Testis (tissue), 3 donors: ENCODE results near the gene CACNA1I. TPM values are rescaled to one million over a fixed set of nuclear protein-coding genes. Genes with fewer than 3 reads are reported as not detected.
A peak's percentile ranks its signal among the peaks of the same experiment; 100 is the strongest.

ENCODE experiments used
- DNase-seq: peaks from one replicate; pipeline ENCODE4 v3.0.0-alpha.2; 2019
- H3K27ac ChIP-seq, 2 donors: fragments of 200-600 bp; sonication (generic); one replicate each; pipeline ENCODE4 v1.5.1; 2019
- H3K27me3 ChIP-seq: fragments of 200-600 bp; sonication (generic); one replicate; pipeline ENCODE4 v1.5.1; 2019
- H3K36me3 ChIP-seq: fragments of 200-600 bp; sonication (generic); one replicate; pipeline ENCODE4 v1.5.1; 2017; ENCODE audit warnings: low read depth; ENCODE audit errors: missing control alignments
- H3K4me1 ChIP-seq: fragments of 200-600 bp; sonication (generic); one replicate; pipeline ENCODE4 v1.5.1; 2019
- H3K4me3 ChIP-seq, 2 donors: fragments of 200-600 bp; sonication (generic); one replicate each; pipeline ENCODE4 v1.5.1; 2017 to 2019
- H3K9me3 ChIP-seq: fragments of 200-600 bp; sonication (generic); one replicate; pipeline ENCODE4 v1.5.1; 2017
- POLR2A ChIP-seq: fragments of 450-650 bp; IDR thresholded peaks from one replicate; pipeline ENCODE4 v1.6.1; 2017; ENCODE audit warnings: antibody characterized with exemption, mild to moderate bottlenecking, moderate library complexity
- WGBS, 2 donors: methylation state at CpG; one replicate each; pipeline ENCODE4 v1.1.5; 2018; 5-methylcytosine and 5-hydroxymethylcytosine counted together
- intact Hi-C: fragments of 100-400 bp; cut with DNase I; formaldehyde crosslinking; loops from one replicate; pipeline ENCODE4 v1.15.1; 2023; ENCODE audit warnings: low total_unique reads
- polyA plus RNA-seq: library from polyadenylated mRNA; stranded (reverse); fragments of 350-450 nt; fragmentation: Illumina TruSeq; extraction: RNeasy Lipid Tissue Mini Kit (QIAGEN cat#74804); gene quantifications from one replicate; pipeline ENCODE4 v1.2.3, GENCODE V29; 2014; ENCODE audit warnings: low read depth, low replicate concordance; ENCODE audit not compliant: insufficient read depth
- total RNA-seq, 2 donors: library from RNA; depleted of rRNA; stranded (reverse); fragments of >200 nt; gene quantifications; one replicate each; pipeline ENCODE4 v1.2.3, GENCODE V29; 2016
- TF ChIP-seq, protein P1 (sequence below), 3 experiments: fragments of 450-650 bp in 2 of 3; fragments of 200-600 bp in 1 of 3; sonication (generic) in 1 of 3; IDR thresholded peaks; one replicate each; pipeline ENCODE4 v1.5.1; 2016 to 2019; ENCODE audit warnings: antibody characterized with exemption in 3 of 3, mild to moderate bottlenecking in 2 of 3, moderate library complexity in 1 of 3

Gene CACNA1I
- total and polyA plus RNA-seq, 3 donors from 2014 or later: 1.3 to 2.0 (median 1.7) TPM

DNA sequence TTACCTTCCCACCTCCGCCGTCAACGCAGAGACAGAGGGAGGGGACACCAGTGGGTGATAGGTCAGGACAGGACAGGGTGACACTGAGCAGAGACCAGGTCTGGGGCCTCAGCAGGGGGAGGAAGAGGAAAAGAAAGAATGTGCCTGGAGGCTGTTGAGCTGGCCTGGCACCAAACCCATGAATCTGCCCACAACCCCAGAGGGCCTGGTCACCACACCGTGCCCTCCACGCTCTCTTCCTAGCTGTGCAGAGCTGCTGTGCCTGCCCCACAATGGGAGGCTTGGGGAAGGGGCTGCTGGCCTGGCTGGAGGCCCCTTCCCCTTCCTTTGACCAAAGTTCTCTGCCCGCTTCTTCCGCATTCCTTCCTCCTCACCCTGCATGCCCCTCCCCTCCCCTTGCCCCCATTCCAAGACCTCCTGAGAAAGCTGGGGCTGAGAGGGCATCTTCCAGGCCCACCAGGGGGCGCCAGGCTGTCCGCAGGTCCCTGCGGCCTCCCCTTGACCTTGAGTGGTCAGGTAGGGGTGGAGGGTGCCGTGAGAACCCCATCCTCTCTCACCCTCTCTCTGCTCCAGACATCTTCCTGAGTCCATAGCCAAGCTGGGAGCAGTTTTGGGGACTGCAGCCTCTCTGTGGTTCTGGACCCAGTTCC, 11.0 kb upstream of the CACNA1I start:
- Histone ChIP-seq H3K27ac (no peak overlapping the region), H3K4me1 (peaks cover 3% of the 10 kb centered on the region), H3K27me3 (no peaks in the 10 kb centered on the region), H3K9me3 (no peaks in the 10 kb centered on the region), H3K4me3 (no peak overlapping the region), H3K36me3 (no peaks in the 10 kb centered on the region)
- TF ChIP-seq POLR2A: no peak
- TF ChIP-seq, protein P1, sequence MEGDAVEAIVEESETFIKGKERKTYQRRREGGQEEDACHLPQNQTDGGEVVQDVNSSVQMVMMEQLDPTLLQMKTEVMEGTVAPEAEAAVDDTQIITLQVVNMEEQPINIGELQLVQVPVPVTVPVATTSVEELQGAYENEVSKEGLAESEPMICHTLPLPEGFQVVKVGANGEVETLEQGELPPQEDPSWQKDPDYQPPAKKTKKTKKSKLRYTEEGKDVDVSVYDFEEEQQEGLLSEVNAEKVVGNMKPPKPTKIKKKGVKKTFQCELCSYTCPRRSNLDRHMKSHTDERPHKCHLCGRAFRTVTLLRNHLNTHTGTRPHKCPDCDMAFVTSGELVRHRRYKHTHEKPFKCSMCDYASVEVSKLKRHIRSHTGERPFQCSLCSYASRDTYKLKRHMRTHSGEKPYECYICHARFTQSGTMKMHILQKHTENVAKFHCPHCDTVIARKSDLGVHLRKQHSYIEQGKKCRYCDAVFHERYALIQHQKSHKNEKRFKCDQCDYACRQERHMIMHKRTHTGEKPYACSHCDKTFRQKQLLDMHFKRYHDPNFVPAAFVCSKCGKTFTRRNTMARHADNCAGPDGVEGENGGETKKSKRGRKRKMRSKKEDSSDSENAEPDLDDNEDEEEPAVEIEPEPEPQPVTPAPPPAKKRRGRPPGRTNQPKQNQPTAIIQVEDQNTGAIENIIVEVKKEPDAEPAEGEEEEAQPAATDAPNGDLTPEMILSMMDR (IDR thresholded peaks at IDR 0.05): peak in 2 of 3 experiments; percentile 11 to 35
- intact Hi-C loops: no loop called here
- WGBS, 2 donors: 73 to 84% methylated on average over 11 of the region's 11 CpGs
- DNase-seq: peak; percentile 24

DNA sequence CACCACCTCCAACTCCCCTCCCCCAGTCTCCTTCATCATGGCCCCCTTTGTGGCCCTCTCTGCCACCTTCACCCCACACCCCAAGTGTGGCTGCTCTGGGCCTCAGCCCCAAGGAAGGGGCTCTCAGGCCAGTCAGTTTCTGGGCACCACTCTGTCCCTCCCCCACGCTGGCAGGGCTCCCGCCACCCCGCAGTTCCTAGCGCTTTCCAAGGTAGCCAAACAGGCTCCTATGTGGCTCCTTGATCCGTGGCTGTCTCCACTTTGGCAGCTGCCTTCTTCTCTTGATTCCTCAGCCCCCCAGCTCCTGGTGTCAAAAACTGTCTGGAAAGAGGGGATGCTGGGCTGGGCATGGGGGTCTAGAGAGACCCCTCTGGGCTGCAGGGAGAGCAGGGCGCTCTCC, 10.4 kb upstream of the CACNA1I start:
- no peaks in the 10 kb centered on the region for H3K36me3 ChIP-seq
- H3K27ac ChIP-seq: no peak overlapping the region
- DNase-seq: no peak
- peaks cover 3% of the 10 kb centered on the region for H3K4me1 ChIP-seq
- no peak for TF ChIP-seq POLR2A
- TF ChIP-seq, protein P1 (IDR thresholded peaks at IDR 0.05): no peak
- H3K27me3 ChIP-seq: no peaks in the 10 kb centered on the region
- 65 to 74% methylated on average over 6 of the region's 6 CpGs for WGBS, 2 donors
- H3K4me3 ChIP-seq: no peak overlapping the region
- intact Hi-C loops: no loop called here
- H3K9me3 ChIP-seq: no peaks in the 10 kb centered on the region

DNA sequence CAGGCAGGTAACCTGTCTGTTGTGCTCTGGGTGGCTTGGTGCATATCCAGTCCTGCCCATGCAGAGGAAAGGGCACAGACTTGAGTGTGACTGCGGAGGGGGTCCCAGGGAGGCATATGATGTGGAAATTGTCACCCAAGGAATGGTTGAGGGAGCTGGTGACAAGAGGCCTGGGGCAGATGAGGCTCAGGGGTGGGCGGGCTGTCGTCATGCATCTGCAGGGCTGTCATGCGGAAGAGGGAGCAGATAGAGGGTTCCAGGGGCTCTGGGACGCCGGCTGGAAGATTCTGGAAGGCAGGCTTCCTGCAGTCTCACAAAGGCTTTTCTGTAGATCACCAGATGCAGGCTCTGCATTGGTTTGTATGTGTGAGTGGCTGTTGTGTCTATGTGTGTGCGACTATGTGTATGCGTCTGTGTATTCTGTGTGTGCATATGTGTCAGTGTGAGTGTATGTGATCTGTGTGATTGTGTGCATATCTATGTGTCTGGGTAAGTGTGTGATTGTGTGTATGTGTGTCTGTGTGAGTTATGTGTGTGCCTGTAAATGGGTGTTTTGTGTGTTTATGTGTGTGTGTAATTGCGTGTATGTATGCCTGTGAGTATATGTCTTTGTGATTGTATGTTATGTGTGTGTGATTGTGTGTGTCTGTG, 7.6 kb upstream of the CACNA1I start:
- intact Hi-C loops: no loop called here
- no peak for DNase-seq
- TF ChIP-seq, protein P1 (IDR thresholded peaks at IDR 0.05): no peak
- no peak for TF ChIP-seq POLR2A
- no peak overlapping the region for H3K27ac ChIP-seq
- no peaks in the 10 kb centered on the region for H3K9me3 ChIP-seq
- peaks cover 3% of the 10 kb centered on the region for H3K4me1 ChIP-seq
- H3K36me3 ChIP-seq: no peaks in the 10 kb centered on the region
- H3K27me3 ChIP-seq: no peaks in the 10 kb centered on the region
- no peak overlapping the region for H3K4me3 ChIP-seq
- 82 to 83% methylated on average over 8 to 9 of the region's 9 CpGs for WGBS, 2 donors

DNA sequence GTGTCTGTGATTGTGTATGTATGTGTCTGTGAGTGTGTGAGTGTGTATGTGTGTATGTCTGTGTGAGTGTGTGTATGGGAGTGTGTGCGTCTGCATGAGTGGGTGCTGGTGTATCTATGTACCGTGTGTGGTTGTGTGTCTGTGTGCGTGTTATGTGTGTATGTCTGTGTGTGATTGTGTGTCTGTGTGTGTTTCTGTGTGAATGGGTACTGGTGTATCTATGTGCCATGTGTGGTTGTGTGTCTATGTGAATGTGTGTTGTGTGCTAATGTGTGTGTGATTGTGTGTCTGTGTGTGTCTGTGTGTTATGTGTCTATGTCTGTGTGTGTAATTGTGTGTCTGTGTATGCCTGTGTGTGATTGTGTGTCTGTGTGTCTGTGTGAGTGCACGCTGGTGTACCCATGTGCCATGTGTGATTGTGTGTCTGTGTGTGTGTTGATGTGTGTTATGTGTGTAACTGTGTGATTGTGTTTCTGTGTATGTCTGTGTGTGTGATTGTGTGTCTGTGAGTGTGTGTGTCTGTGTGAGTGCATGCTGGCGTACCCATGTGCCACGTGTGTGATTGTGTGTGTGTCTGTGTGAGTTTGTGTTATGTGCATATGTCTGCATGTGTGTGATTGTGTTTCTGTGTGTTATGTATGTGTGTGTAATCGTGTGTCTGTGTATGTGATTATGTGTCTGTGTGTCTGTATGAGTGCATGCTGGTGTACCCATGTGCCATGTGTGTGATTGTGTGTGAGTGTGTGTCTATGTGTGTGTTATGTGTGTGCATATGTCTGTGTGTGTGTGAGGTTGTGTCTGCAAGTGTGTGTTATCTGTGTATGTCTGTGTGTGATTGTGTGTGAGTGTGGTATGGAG, 6.8 kb upstream of the CACNA1I start:
- H3K4me1 ChIP-seq: peaks cover 3% of the 10 kb centered on the region
- no peaks in the 10 kb centered on the region for H3K27me3 ChIP-seq
- no peak overlapping the region for H3K27ac ChIP-seq
- no peak for DNase-seq
- H3K36me3 ChIP-seq: no peaks in the 10 kb centered on the region
- no peak overlapping the region for H3K4me3 ChIP-seq
- 85 to 89% methylated on average over 7 of the region's 7 CpGs for WGBS, 2 donors
- H3K9me3 ChIP-seq: no peaks in the 10 kb centered on the region
- intact Hi-C loops: no loop called here
- TF ChIP-seq, protein P1 (IDR thresholded peaks at IDR 0.05): no peak
- TF ChIP-seq POLR2A: no peak
